ENCODE data around the gene AFF4.

DNA sequence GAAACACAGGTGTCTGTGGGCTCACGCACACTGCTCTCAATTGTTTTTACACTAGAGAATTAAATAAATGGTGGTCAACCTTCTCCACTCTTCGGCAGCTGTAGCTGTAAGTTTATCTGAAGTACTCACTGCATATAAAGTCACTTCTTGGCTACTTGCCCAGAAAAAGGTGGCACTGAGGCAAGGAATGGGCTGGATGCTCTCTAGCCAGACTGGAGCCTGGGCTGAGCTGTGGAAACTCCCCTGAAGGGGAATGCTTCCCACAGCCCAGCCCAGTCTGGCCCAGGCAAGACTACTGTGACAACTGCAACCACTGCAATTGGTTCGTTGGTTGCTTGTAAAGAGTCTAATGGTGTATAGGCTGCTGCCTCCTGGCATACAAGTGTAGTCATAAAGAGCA lies 85.5 kb downstream of the AFF4 start:
- no peak for TF ChIP-seq CTCF (IDR thresholded peaks at IDR 0.05; ENCODE audit: low read depth, low read length)
- no peak for TF ChIP-seq EZH2phosphoT487 (IDR thresholded peaks at IDR 0.05; ENCODE audit: low read depth)
